Activated gamma-delta T cell (primary cell): ENCODE results near the gene PNMA8C.
"Not testable (repeated sequence)": the region's sequence is repeated elsewhere in the genome, so short reads cannot be mapped to it uniquely, and the experiment has no call there.

Source experiments
- DNase-seq: peaks from one replicate; lab custom pipeline; 2025; lab: John Stamatoyannopoulos, UW

PNMA8C gene

DNA sequence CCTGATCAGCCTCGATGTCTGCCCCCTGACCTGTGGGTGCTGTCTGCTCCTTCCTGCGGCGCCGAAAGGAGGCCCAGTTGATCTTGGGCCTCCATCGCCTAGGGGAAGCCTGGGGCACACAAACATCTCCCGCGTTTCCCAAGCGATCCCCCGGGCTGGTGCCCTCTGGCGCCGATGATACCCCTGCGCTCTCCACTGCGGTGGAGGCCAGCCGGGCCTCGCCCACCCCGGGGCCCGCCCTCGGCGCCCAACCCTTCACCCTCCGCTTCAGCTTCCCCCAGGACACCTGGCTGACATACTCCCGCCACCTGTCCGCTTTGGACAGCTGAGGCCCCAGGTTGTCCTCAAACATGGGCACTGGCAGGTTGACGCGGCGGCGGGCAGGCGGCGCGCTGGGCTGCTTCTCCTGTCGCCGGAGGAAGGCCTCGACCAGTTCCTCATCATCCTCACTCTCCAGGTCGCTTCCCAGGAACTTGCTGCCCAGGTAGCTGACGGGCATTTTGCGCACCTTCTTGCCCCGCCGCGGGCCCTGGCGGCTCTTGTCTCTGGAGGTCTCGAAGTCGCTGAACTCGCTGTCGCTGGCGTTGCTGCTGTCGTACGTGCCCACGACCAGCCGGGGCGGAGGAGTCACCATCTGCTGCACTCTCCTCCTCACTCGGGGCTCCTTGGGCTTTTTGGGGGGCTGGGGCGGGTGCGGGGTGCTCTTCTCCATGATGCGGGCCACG lies 16.6 kb downstream of the PNMA8C start:
- no peak for DNase-seq

- DNase-seq = no peak
Observed at GRCh38 chr19:46411088-46411924, 17.4 kb downstream of the PNMA8C start.

DNA sequence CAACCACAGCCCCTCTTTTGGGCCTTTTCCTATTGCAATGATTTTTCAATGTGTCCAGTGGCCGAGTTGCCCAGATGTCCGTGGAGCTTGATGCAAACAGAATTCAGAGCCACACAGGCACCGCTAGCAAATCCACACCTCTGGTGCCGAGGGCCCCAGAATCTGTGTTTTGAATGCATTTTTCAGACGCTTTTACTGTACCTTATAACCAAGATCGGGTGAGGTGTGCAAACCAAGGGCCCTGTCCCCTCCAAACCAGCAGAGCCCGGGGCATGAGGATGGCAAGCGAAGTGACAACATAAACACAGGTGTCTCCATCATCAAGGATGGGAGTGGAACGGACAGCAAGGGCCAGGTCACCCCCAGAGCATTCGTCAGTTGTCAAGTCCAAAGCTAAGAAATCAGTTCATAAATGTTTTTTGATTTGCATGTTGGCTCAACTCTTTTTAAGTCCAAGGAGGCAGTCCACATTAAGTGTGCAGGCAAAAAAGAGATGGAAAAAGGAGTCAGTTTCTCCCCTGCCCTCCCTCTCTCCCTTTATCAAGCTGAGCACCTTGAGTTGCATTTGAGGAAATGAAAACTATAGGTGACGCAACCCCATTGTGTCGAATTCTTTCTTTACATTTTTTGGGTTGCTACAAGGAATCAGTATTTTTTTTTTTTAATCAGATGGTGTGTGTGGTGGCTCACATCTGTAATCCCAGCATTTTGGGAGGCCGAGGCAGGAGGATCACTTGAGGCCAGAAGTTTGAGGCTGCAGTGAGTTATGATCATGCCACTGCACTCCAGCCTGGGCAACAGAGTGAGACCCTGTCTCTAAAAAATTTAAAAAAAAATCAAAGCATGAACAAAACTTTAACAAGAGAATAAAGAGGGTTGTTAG lies 18.3 kb downstream of the PNMA8C start:
- DNase-seq = no peak

DNA sequence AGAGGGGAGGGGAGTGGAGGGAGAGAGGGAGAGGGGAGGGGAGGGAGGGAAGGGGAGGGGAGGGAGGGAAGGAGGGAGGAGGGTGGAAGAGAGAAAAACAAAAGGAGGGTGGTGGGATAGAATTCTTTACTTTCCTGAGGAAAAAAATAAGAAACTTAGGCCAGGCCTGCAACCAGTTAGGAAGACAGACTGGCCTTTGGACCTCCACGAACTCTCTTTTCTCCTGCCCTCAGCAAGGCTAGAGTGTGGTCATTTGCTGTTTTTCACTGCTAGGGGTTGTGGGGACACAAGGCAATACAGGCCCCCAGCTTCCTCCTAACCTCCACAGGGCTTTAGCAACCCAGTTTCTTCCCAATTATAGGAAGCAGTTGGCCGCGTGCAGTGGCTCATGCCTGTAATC lies 19.5 kb downstream of the PNMA8C start:
- DNase-seq = no peak

DNA sequence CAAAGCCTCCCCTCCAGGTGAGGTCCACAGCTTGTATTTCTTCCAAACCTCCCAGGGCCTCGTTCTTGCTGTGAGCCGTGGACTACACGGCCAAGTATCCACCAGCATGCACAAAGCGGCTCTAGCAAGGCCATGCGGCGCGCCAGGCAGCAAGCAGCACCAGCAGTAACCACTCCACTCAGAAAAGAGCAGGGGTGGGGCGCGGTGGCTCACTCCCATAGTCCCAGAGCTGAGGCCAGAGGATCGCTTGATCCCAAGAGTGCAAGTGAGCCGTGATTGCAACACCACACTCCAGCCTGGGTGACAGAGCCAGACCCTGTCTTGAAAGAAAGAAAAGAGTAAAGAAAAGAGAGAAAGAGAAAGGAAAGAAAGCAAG lies 20.1 kb downstream of the PNMA8C start:
- no peak for DNase-seq

DNA sequence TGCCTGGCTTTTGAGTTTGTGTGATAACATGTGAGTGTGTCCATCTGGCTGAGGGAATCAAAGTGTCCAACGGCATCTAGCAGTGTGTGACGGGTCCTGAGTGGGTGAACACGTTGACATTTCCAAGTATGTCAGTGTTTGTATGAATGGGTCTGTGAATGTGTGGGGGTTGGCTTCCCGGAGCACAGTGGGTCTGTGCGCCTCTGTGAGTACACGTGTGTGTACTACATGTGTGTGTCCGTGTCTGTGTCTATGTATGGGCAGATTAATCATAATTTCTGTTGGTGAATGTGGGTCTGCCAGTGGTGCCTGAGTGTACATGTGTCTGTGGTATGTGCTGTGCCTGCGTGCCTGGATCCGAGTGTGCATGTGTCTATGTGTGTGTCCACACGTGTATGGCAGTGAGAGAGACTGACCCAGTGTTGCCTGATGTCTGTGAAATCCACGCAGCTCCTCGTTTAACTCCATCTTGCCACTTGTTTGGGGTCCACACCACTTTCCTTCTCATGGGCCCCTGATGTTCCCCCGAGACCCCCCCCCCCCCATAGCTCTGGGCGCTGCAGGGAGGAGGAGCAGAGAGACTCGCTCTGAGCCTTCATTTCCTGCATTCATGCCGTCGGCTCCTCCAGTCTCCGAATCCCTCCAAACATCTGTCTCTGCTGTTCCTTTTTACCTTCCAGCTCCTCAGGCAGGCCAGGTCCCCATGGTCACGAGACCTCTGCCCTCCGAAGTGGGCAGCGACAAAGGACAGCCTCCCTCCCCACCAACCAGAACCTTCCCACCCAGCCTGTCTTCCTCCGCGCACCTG lies 20.7 kb downstream of the PNMA8C start:
- no peak for DNase-seq

DNA sequence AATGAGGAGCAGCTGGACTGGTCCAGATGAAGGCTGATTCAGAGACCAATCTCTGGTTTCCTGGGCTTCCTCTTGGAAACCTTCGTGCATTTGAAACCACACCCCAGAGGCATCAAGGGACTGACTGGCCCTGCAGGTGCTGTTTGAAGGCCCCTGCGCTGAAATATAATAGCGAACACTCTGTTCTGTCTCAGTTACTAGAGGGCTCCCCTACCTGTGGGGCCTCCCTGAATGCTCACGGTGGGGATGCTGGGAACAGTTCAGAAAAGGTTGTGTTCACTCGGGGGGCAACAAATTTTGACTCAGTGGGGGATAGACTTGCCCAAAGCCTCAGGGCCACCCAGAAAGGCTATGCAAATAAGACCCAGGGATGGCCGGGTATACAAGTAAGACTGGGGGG lies 21.8 kb downstream of the PNMA8C start:
- DNase-seq = no peak

DNA sequence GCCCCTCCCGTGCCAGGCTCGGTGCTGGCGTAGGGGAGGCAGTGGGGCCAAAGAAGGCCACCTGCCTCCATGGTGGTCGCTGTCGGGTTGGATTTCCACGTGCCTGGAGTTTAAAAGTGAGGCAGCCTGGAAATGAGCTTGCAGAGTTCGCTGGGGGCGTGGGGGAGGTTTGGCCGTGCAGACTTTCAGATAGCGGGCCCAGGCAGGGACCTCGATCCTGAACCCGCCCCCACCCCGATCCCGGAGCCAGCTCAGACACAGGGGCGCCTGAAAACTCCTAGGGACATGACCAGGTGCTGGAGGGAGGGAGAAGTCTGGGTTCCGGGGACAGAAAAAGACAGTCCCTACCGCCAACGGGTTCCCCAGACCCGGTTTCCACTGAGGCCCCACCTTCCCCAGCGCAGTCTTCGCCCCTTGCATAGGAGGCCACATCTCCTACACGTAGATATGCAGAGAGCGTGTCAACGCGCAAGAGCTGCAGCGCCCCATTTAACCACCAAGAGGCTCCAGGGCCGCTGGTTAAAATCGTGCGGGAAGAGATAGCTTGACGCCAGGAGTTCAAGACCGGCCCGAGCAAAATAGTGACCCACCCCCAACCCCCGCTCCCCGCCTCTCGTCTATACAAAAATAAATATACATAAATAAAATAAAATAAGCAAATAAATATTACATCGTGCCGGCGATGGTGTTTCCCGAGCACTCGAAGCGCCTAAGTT lies 23.8 kb downstream of the PNMA8C start:
- DNase-seq = no peak

- no peak for DNase-seq
Observed at GRCh38 chr19:46404055-46404752, 24.5 kb downstream of the PNMA8C start.

DNA sequence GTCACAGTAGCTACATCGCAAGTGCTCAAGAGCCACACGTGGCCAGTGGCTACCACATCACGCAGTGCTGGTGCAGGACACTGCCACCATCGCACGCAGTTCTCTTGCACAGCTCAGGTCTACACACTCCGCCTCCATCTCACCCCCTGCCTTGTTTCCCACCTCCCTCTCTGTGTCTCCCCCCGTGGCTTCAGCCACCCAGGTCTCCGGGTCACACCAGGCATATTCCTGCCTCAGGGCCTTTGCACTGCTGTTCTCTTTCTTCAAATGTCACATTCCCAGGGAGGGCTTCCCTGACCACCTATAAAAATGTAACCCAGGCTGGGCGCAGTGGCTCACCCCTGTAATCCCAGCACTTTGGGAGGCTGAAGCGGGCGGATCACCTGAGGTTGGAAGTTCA lies 26.0 kb downstream of the PNMA8C start:
- no peak for DNase-seq

DNA sequence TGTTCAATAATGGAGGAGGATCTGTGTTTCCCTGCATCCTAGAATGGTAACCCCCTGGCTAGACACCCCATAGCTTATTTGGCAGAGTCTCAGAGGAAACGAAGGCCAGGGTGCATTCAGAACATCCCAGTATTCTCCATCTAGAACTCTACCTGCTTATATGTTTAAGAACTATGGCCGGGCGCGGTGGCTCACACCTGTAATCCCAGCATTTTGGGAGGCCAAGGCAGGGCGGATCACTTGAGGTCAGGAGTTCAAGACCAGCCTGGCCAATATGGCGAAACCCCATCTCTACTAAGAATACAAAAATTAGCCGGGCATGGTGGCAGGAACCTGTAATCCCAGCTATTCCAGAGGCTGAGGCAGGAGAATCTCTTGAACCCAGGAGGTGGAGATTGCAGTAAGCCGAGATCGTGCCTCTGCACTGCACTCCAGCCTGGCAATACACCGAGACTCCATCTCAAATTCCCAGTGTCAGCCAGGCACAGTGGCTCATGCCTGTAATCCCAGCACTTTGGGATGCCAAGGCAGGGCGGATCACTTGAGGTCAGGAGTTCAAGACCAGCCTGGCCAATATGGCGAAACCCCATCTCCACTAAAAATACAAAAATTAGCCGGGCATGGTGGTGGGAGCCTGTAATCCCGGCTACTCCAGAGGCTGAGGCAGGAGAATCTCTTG lies 30.8 kb downstream of the PNMA8C start:
- DNase-seq = not testable (repeated sequence)

DNA sequence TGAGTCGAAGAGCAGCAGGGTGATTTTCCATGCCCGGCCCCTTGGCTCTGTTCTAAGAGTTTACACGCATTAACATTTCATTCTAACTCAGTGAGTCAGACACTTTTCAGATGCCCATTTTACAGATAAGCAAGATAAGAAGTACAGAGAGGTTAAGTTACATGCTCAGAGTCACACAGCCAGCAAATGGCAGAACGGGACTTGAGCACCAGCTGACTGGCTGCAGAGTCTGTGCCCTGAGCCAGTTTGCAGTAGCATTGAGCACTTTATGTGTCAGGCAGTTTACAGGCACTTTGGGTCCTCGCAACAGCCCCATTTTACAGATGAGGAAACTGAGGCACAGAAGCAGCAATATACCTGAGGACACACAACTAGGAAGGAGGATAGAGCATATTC lies 34.3 kb downstream of the PNMA8C start:
- no peak for DNase-seq

DNA sequence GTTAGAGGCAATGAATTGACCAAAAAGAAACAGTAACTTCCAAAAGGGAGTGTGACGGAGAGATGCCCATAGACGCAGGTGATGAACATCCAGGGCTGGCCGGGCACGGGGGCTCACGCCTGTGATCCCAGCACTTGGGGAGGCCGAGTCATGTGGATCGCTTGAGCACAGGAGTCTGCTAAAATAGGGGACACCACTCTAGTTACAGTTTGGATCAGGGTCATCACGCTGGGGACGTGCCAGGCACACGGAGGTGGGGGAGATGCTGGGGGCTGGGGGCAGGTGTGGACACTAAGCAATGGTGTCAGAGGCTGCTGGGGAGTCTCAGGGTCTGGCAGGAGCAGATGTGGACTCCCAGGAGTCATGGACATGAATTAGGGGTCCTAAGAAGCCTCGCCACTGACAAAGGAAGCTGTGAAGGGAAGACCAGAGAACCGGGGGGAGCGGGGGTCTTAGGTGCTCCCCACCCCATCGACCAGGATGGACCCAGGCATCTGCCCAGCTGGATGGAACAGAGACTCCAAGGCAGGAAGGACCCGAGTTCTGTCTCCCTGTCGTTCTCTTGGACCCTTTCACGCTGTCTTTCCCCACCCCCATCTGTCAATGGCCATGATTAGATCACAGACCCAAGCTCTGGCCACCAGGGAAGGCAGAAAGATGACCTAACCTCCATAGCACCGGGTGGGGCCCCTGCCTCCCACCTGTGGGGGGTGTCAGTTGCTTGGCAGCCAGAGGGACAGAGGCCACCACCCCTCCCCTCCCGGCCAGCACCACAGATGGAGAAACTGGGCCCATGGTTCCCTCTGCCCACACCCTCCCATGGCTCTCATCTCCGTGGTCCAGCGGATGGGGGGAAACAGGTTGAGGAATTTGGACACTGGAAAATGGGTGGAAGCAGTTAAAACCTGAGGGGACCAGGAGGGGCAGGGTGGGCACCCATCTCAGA lies 35.0 kb downstream of the PNMA8C start:
- no peak for DNase-seq

DNA sequence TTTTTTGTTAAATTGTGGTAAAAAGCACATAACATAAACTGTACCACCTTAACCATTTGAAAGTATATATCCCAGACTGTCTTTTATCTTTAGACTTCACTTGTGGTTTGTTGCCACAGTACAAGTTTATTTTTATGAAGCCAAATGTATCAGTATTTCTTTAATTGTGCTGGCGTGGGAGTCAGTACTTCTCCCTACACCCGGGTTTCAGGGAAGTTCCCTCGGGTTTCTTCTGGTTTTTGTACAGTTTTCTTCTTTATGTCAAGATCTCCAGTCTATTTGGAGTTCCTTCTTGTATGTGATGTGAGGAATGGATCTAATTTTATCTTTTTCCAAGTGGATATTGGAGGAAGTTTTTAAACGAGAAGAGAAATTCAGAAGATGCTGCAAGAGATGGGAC lies 35.9 kb downstream of the PNMA8C start:
- DNase-seq = no peak

GRCh38 chr19:46392252-46392801 lies 36.4 kb downstream of the PNMA8C start:
- no peak for DNase-seq

DNA sequence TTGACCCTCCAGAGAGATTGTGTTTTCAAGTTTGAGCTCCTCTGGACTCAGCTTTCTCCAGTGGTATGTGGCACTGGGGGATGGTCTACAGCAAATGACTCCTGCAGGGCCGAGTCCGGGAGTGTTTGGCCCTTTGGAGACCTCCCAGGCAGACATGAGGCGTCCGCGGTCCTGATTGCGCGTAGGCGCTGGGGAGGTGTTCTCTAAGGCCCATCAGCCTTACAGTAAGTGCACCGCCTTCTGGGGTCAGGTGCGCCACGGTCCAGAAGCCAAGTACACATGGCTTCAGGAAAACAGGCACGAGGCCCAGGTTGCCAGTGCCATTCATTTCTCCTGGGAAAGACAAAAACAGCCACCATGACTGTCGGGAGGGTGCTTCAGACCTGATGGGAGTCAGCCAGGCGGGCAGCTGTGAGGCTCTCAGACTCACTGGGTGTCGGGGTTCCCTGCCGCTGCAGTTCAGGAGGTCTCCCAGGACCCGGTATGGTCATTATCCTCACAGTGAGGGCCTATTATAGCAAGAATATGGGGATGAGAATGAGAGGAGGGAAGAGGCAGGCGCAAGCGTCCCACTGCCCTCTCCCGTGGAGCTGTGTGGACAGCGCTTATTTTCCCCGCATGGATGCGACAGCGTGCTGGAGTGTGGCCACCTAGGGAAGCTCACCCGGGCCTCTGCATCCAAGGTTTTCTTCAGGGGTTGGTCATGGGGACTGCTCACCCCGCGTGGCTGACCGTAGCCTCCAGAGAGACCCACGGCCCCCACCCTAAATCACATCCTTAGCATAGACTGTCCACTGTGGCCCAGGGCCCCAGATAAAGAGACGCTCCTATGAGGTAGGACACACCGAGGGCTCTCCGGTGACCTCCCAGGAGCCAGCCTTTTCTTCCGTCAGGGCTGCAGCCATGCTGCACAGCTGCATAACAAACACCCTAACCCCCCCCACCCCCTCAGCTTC lies 37.2 kb downstream of the PNMA8C start:
- no peak for DNase-seq

DNA sequence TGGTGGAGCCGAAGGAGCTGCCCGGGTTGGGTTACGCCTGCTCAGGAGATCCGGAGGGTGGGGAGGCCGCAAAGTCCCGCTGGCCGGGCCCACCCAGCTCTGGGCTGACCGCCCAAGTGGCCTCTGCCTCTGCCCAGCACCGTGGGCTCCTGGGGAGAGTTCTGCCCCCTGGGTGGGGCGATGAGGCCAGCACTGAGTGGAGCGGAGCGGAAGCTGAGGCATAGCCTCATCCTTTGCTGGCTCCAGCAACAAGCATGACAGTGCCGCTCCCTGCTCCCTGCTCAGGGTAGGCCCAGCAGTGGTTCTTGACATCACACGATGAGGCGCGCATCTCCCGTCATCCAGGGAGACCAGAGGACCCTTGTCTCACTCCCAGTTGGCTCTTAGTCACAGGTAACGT lies 37.9 kb downstream of the PNMA8C start:
- DNase-seq = no peak
